NT2/D1 (cell line): ENCODE measurements around the gene IL3.

Experiments
- DNase-seq: peaks from one replicate; pipeline ENCODE4 v3.0.0-alpha.2; 2011; ENCODE audit warnings: low read depth, low spot score
- H3K27me3 ChIP-seq: 2 replicates; pipeline ENCODE4 v1.6.0; 2011; ENCODE audit warnings: mild to moderate bottlenecking; ENCODE audit not compliant: insufficient read length, insufficient read depth
- H3K36me3 ChIP-seq: 2 replicates; pipeline ENCODE4 v1.6.1; 2011; ENCODE audit warnings: mild to moderate bottlenecking, low read length, mixed read lengths; ENCODE audit not compliant: insufficient read depth, insufficient read length
- H3K4me1 ChIP-seq: 2 replicates; pipeline ENCODE4 v1.5.1; 2011; ENCODE audit not compliant: insufficient read depth, insufficient read length
- H3K4me3 ChIP-seq: 2 replicates; pipeline ENCODE4 v1.5.1; 2011; ENCODE audit warnings: low read depth; ENCODE audit not compliant: insufficient read length
- H3K9ac ChIP-seq: 2 replicates; pipeline ENCODE4 v1.6.0; 2011; ENCODE audit warnings: low read depth; ENCODE audit not compliant: insufficient read length
- H3K9me3 ChIP-seq: 2 replicates; pipeline ENCODE4 v1.5.1; 2011; ENCODE audit warnings: mild to moderate bottlenecking, low read length; ENCODE audit not compliant: insufficient read depth
- SUZ12 ChIP-seq: IDR thresholded peaks from 2 replicates; pipeline ENCODE4 v1.6.1; 2011; ENCODE audit not compliant: insufficient read length, insufficient read depth; ENCODE audit errors: extremely low read depth
- YY1 ChIP-seq: IDR thresholded peaks from 2 replicates; pipeline ENCODE4 v1.6.1; 2011; ENCODE audit not compliant: insufficient read length, insufficient read depth
- ZNF274 ChIP-seq: IDR thresholded peaks from 2 replicates; pipeline ENCODE4 v1.6.1; 2011; ENCODE audit warnings: mild to moderate bottlenecking, low read depth, low read length

Gene IL3

GRCh38 chr5:132059043-132059695, 1.3 kb upstream of the IL3 start:
- no peak for DNase-seq
- H3K4me3 ChIP-seq, result no peak overlapping the region
- no peaks in the 10 kb centered on the region for H3K9me3 ChIP-seq
- H3K9ac ChIP-seq, result no peak overlapping the region
- no peaks in the 10 kb centered on the region for H3K27me3 ChIP-seq
- H3K36me3 ChIP-seq, result no peaks in the 10 kb centered on the region
- TF ChIP-seq YY1 (no peak), SUZ12 (no peak), ZNF274 (no peak)
- peaks cover 2% of the 10 kb centered on the region for H3K4me1 ChIP-seq

- H3K4me3 ChIP-seq, result no peak overlapping the region
- H3K27me3 ChIP-seq, result no peaks in the 10 kb centered on the region
- no peak for DNase-seq
- no peaks in the 10 kb centered on the region for H3K36me3 ChIP-seq
- TF ChIP-seq SUZ12 (no peak), ZNF274 (no peak), YY1 (no peak)
- no peak overlapping the region for H3K9ac ChIP-seq
- H3K4me1 ChIP-seq, result peaks cover 3% of the 10 kb centered on the region
- H3K9me3 ChIP-seq, result no peaks in the 10 kb centered on the region
These were observed 557 bp upstream of the IL3 start for GRCh38 chr5:132059696-132060500.

GRCh38 chr5:132063090-132063911, 2.8 kb downstream of the IL3 start:
- peaks cover 6% of the 10 kb centered on the region for H3K4me1 ChIP-seq
- H3K4me3 ChIP-seq, result no peak overlapping the region
- DNase-seq, result peak; percentile 32
- TF ChIP-seq YY1 (no peak), SUZ12 (no peak), ZNF274 (no peak)
- H3K27me3 ChIP-seq, result no peaks in the 10 kb centered on the region
- no peaks in the 10 kb centered on the region for H3K9me3 ChIP-seq
- H3K9ac ChIP-seq, result no peak overlapping the region
- H3K36me3 ChIP-seq, result no peaks in the 10 kb centered on the region

- Histone ChIP-seq H3K4me3 (no peak overlapping the region), H3K4me1 (peaks cover 6% of the 10 kb centered on the region), H3K9ac (no peak overlapping the region), H3K27me3 (no peaks in the 10 kb centered on the region), H3K36me3 (no peaks in the 10 kb centered on the region), H3K9me3 (no peaks in the 10 kb centered on the region)
- DNase-seq, result no peak
- TF ChIP-seq ZNF274 (no peak), YY1 (no peak), SUZ12 (no peak)
These were observed 3.7 kb downstream of the IL3 start for GRCh38 chr5:132064140-132064539.

- H3K4me1 ChIP-seq, result peaks cover 6% of the 10 kb centered on the region
- no peak overlapping the region for H3K4me3 ChIP-seq
- no peaks in the 10 kb centered on the region for H3K36me3 ChIP-seq
- no peak overlapping the region for H3K9ac ChIP-seq
- H3K9me3 ChIP-seq, result no peaks in the 10 kb centered on the region
- TF ChIP-seq SUZ12 (no peak), YY1 (no peak), ZNF274 (no peak)
- H3K27me3 ChIP-seq, result no peaks in the 10 kb centered on the region
- DNase-seq, result peak; percentile 82
These were observed 4.4 kb downstream of the IL3 start for GRCh38 chr5:132064738-132065331.

GRCh38 chr5:132065351-132065937, 5.0 kb downstream of the IL3 start:
- Histone ChIP-seq H3K27me3 (no peaks in the 10 kb centered on the region), H3K9me3 (no peaks in the 10 kb centered on the region), H3K36me3 (no peaks in the 10 kb centered on the region), H3K9ac (no peak overlapping the region), H3K4me1 (peaks cover 6% of the 10 kb centered on the region), H3K4me3 (no peak overlapping the region)
- TF ChIP-seq YY1 (no peak), SUZ12 (no peak)
- peak; percentile 28 for DNase-seq
